Measurements from ENCODE around the gene G6PC3. TPM values are rescaled to one million over a fixed set of nuclear protein-coding genes. Genes with fewer than 3 reads are reported as not detected.

G6PC3 gene
- polyA plus RNA-seq, 1 of the 3 experiments (the other 2 are of a cell fraction) = 166 TPM

DNA sequence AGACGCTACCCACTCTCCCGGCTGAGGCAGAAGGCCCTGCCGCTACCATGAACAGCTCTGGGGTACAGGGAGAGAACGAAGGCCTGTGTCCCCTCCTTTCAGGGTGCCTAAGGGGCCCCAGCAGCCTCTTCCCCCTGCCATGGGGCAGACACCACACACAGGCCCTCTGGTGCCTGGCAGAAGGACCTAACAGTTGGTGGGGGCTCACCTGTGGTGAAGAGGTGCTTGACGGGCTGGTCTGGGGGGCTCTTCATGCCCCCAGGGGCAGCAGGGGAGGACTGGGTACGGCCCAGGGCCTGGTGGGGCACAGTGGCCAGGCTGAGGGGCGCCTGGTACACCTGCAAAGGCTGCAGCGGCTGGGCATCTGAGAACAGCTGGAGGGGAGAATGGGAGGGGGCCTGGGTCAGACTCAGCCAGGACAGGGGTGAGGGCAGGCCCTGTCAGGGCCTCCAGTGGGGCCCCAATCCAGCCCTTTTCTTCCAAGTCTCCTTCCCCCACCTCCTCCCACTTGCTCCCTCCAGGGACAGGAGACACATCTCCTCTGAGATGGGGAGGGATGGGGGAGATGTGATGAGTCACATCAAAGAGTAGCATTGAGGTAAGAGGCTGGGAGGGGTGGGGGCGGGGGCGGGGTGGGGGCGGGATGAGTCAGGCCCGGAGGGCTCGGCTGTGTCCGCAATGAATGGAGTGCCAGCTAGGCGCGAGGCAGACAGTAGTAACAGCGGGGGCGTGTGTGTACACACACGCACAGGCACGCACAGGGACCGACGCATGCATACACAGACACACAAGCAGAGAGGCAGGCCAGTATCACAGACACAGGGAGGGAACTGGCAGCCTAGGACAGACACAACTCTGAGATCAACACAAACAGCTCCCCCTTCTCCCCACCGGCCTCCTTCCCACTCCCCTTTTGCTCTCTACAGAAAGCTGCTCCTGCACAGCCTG, 16.1 kb downstream of the G6PC3 start:
- H3K4me2 ChIP-seq = peak overlapping the region; percentile 79
- WGBS (ENCODE audit: low lambda C conversion rate) = 26% methylated on average over 17 of the region's 23 CpGs
- DNase-seq = peak; percentile 81
- no peaks in the 10 kb centered on the region for H4K20me1 ChIP-seq (ENCODE audit: insufficient read depth)
- no peaks in the 10 kb centered on the region for H3K9me3 ChIP-seq
- no peaks in the 10 kb centered on the region for H3K9me2 ChIP-seq
- peaks cover 12 to 15% of the 10 kb centered on the region in 2 experiments; a peak in 3 of 4 replicates for H3K4me1 ChIP-seq (ENCODE audit: control insufficient read depth in 1 of 2, insufficient read depth in 2 of 2, low read depth in 1 of 2, low read length in 1 of 2)
- ChIA-PET CTCF (interaction anchor here (0.7 to 4.3 kb wide), 9 partner anchors 16 to 177 kb away, joined by 3 to 23 read pairs (median 5); partner anchors contain the start of gene G6PC3), POLR2A (interaction anchor here (0.5 to 1.1 kb wide), 3 partner anchors 9 to 1427 kb away, joined by 3 read pairs; no protein-coding TSS in a partner anchor)
- peak overlapping the region; percentile 42; the same call in 1 of the 2 replicates for H3K9ac ChIP-seq
- H3K27me3 ChIP-seq (ENCODE audit: insufficient read depth) = no peaks in the 10 kb centered on the region
- peak overlapping the region in 1 of 2 experiments; percentile 75; a peak in 3 of 4 replicates for H3K27ac ChIP-seq (ENCODE audit: low read depth in 2 of 2, low read length in 1 of 2)
- H3K4me3 ChIP-seq (ENCODE audit: low read depth in 2 of 2, low read length in 1 of 2) = no peak overlapping the region
- TF ChIP-seq IRF3 (IDR thresholded peaks at IDR 0.05; ENCODE audit: low read depth, low read length) (no peak), JUND (IDR thresholded peaks at IDR 0.05) (peak; percentile 68), NFIC (IDR thresholded peaks at IDR 0.05; ENCODE audit: borderline replicate concordance) (no peak), YY1 (IDR thresholded peaks at IDR 0.05; ENCODE audit: low read depth) (no peak), CHD2 (IDR thresholded peaks at IDR 0.05; ENCODE audit: low read length, partially characterized antibody) (no peak), ELF1 (IDR thresholded peaks at IDR 0.05) (no peak), TEAD4 (IDR thresholded peaks at IDR 0.05; ENCODE audit: borderline replicate concordance, insufficient read depth) (no peak), SIN3A (IDR thresholded peaks at IDR 0.05; ENCODE audit: borderline replicate concordance, low read depth, low read length) (0 out of 2 replicates have a peak, but pooled peaks have one; percentile 34), TCF12 (IDR thresholded peaks at IDR 0.05) (peak; percentile 42; the same call in 1 of the 2 replicates), GATA2 (CRISPR knock-in tag; IDR thresholded peaks at IDR 0.05) (no peak), FOSL2 (IDR thresholded peaks at IDR 0.05; ENCODE audit: borderline replicate concordance, low read depth) (peak; percentile 79; the same call in 1 of the 2 replicates), FOXJ3 (CRISPR knock-in tag; IDR thresholded peaks at IDR 0.05) (no peak), POLR2AphosphoS5 (IDR thresholded peaks at IDR 0.05; ENCODE audit: low read depth, low read length) (peak; percentile 50; the same call in 1 of the 2 replicates), NRF1 (IDR thresholded peaks at IDR 0.05; ENCODE audit: low read depth, low read length) (no peak), TAF1 (IDR thresholded peaks at IDR 0.05; ENCODE audit: borderline replicate concordance, low read depth, low read length) (no peak), EP300 (IDR thresholded peaks at IDR 0.05; ENCODE audit: borderline replicate concordance in 1 of 2, low read depth in 1 of 2, low read length in 1 of 2) (no peak), FOXM1 (IDR thresholded peaks at IDR 0.05; ENCODE audit: low read depth) (no peak), RFX5 (IDR thresholded peaks at IDR 0.05; ENCODE audit: low read length) (no peak), SMC3 (IDR thresholded peaks at IDR 0.05; ENCODE audit: low read depth, low read length) (no peak), MXI1 (IDR thresholded peaks at IDR 0.05; ENCODE audit: low read depth, low read length) (peak; percentile 75)
- TF ChIP-seq, protein P1, sequence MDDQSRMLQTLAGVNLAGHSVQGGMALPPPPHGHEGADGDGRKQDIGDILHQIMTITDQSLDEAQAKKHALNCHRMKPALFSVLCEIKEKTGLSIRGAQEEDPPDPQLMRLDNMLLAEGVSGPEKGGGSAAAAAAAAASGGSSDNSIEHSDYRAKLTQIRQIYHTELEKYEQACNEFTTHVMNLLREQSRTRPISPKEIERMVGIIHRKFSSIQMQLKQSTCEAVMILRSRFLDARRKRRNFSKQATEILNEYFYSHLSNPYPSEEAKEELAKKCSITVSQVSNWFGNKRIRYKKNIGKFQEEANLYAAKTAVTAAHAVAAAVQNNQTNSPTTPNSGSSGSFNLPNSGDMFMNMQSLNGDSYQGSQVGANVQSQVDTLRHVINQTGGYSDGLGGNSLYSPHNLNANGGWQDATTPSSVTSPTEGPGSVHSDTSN (IDR thresholded peaks at IDR 0.05) = 0 out of 2 replicates have a peak, but pooled peaks have one; percentile 27
- TF ChIP-seq, protein P2, sequence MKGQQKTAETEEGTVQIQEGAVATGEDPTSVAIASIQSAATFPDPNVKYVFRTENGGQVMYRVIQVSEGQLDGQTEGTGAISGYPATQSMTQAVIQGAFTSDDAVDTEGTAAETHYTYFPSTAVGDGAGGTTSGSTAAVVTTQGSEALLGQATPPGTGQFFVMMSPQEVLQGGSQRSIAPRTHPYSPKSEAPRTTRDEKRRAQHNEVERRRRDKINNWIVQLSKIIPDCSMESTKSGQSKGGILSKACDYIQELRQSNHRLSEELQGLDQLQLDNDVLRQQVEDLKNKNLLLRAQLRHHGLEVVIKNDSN (IDR thresholded peaks at IDR 0.05; ENCODE audit: borderline replicate concordance, low read depth) = no peak
- TF ChIP-seq, protein P3, sequence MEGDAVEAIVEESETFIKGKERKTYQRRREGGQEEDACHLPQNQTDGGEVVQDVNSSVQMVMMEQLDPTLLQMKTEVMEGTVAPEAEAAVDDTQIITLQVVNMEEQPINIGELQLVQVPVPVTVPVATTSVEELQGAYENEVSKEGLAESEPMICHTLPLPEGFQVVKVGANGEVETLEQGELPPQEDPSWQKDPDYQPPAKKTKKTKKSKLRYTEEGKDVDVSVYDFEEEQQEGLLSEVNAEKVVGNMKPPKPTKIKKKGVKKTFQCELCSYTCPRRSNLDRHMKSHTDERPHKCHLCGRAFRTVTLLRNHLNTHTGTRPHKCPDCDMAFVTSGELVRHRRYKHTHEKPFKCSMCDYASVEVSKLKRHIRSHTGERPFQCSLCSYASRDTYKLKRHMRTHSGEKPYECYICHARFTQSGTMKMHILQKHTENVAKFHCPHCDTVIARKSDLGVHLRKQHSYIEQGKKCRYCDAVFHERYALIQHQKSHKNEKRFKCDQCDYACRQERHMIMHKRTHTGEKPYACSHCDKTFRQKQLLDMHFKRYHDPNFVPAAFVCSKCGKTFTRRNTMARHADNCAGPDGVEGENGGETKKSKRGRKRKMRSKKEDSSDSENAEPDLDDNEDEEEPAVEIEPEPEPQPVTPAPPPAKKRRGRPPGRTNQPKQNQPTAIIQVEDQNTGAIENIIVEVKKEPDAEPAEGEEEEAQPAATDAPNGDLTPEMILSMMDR (IDR thresholded peaks at IDR 0.05) = no peak
- TF ChIP-seq, protein P4, sequence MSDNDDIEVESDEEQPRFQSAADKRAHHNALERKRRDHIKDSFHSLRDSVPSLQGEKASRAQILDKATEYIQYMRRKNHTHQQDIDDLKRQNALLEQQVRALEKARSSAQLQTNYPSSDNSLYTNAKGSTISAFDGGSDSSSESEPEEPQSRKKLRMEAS (IDR thresholded peaks at IDR 0.05; ENCODE audit: low read depth) = peak; percentile 83
- TF ChIP-seq, protein P5, sequence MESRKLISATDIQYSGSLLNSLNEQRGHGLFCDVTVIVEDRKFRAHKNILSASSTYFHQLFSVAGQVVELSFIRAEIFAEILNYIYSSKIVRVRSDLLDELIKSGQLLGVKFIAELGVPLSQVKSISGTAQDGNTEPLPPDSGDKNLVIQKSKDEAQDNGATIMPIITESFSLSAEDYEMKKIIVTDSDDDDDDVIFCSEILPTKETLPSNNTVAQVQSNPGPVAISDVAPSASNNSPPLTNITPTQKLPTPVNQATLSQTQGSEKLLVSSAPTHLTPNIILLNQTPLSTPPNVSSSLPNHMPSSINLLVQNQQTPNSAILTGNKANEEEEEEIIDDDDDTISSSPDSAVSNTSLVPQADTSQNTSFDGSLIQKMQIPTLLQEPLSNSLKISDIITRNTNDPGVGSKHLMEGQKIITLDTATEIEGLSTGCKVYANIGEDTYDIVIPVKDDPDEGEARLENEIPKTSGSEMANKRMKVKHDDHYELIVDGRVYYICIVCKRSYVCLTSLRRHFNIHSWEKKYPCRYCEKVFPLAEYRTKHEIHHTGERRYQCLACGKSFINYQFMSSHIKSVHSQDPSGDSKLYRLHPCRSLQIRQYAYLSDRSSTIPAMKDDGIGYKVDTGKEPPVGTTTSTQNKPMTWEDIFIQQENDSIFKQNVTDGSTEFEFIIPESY (IDR thresholded peaks at IDR 0.05; ENCODE audit: borderline replicate concordance, low read depth) = no peak
- H2AFZ ChIP-seq (ENCODE audit: low read depth) = no peak overlapping the region
- no peaks in the 10 kb centered on the region for H3K79me2 ChIP-seq (ENCODE audit: insufficient read depth)
- peaks cover 20% of the 10 kb centered on the region for H3F3A ChIP-seq (replicated peaks; ENCODE audit: insufficient read depth)
- peaks cover 4 to 15% of the 10 kb centered on the region in 2 experiments for H3K36me3 ChIP-seq (replicated peaks in 1 of 2; ENCODE audit: control insufficient read depth in 1 of 2, insufficient read depth in 2 of 2, low read length in 1 of 2)
